SK-N-MC (cell line): ENCODE results near the gene PIH1D2.
"Not testable (repeated sequence)": the region's sequence is repeated elsewhere in the genome, so short reads cannot be mapped to it uniquely, and the experiment has no call there.

Experiments
- DNase-seq: peaks from one replicate; pipeline ENCODE4 v3.0.0-alpha.2; 2011; ENCODE audit warnings: low read depth, low spot score
- H3K27ac ChIP-seq: fragments of 200-600 bp; sonication (generic); 2 replicates; pipeline ENCODE4 v1.5.1; 2016; ENCODE audit warnings: mixed run types
- H3K36me3 ChIP-seq: fragments of 200-600 bp; sonication (generic); 2 replicates; pipeline ENCODE4 v1.6.1; 2017; ENCODE audit warnings: antibody characterized with exemption, low read length, mixed read lengths; ENCODE audit not compliant: insufficient read depth
- H3K4me3 ChIP-seq: fragments of 200-600 bp; sonication (generic); 2 replicates; pipeline ENCODE4 v1.5.1; 2016
- H3K9ac ChIP-seq: fragments of 200-600 bp; sonication (generic); 2 replicates; pipeline ENCODE4 v1.8.0; 2017; ENCODE audit warnings: mixed run types, mixed read lengths; ENCODE audit not compliant: insufficient read length
- H3K9me3 ChIP-seq: fragments of 200-600 bp; sonication (generic); 2 replicates; pipeline ENCODE4 v1.6.1; 2017; ENCODE audit warnings: low read depth, mild to moderate bottlenecking, antibody characterized with exemption, low read length, moderate library complexity, mixed read lengths
- EZH2 ChIP-seq: fragments of 200-600 bp; sonication (generic); IDR thresholded peaks from one replicate; pipeline ENCODE4 v1.6.1; 2017; ENCODE audit warnings: antibody characterized with exemption
- FOXP2 ChIP-seq: optimal IDR thresholded peaks from 2 replicates; pipeline ENCODE3; 2011; ENCODE audit warnings: mild to moderate bottlenecking, moderate library complexity; ENCODE audit not compliant: insufficient read depth; ENCODE audit errors: extremely low read length, control extremely low read depth
- POLR2AphosphoS5 ChIP-seq: IDR thresholded peaks from 2 replicates; pipeline ENCODE4 v1.6.1; 2012; ENCODE audit warnings: mild to moderate bottlenecking, low read depth, low read length, borderline replicate concordance

PIH1D2 gene

GRCh38 chr11:112106070-112106469 is 32.3 kb upstream of the PIH1D2 start:
- H3K4me3 ChIP-seq, result no peak overlapping the region
- peaks cover 5% of the 10 kb centered on the region; the same call in 1 of the 2 replicates for H3K9me3 ChIP-seq
- no peak overlapping the region for H3K9ac ChIP-seq
- H3K27ac ChIP-seq, result no peak overlapping the region
- TF ChIP-seq POLR2AphosphoS5, result no peak
- no peak for TF ChIP-seq EZH2
- DNase-seq, result no peak
- H3K36me3 ChIP-seq, result no peaks in the 10 kb centered on the region; the same call in 1 of the 2 replicates

GRCh38 chr11:112103446-112103845 is 29.6 kb upstream of the PIH1D2 start:
- no peak for DNase-seq
- TF ChIP-seq POLR2AphosphoS5, result no peak
- Histone ChIP-seq H3K36me3 (no peaks in the 10 kb centered on the region), H3K4me3 (no peak overlapping the region), H3K27ac (no peak overlapping the region), H3K9me3 (no peaks in the 10 kb centered on the region), H3K9ac (no peak overlapping the region)

GRCh38 chr11:112100462-112100861 is 26.6 kb upstream of the PIH1D2 start:
- DNase-seq, result no peak
- peaks cover 11% of the 10 kb centered on the region for H3K36me3 ChIP-seq
- H3K9ac ChIP-seq, result peak overlapping the region; percentile 8
- H3K9me3 ChIP-seq, result no peaks in the 10 kb centered on the region
- TF ChIP-seq EZH2 (no peak), FOXP2 (no peak), POLR2AphosphoS5 (no peak)
- peak overlapping the region; percentile 59; the same call in 1 of the 2 replicates for H3K27ac ChIP-seq
- no peak overlapping the region for H3K4me3 ChIP-seq

- DNase-seq, result no peak
- Histone ChIP-seq H3K9ac (no peak overlapping the region), H3K9me3 (no peaks in the 10 kb centered on the region), H3K4me3 (no peak overlapping the region), H3K36me3 (peaks cover 30% of the 10 kb centered on the region), H3K27ac (no peak overlapping the region; the same call in 1 of the 2 replicates)
- TF ChIP-seq POLR2AphosphoS5 (no peak), FOXP2 (no peak), EZH2 (no peak)
These were observed 24.1 kb upstream of the PIH1D2 start for GRCh38 chr11:112097734-112098528.

- Histone ChIP-seq H3K9ac (no peak overlapping the region), H3K4me3 (no peak overlapping the region), H3K9me3 (no peaks in the 10 kb centered on the region), H3K36me3 (peaks cover 47% of the 10 kb centered on the region), H3K27ac (no peak overlapping the region)
- TF ChIP-seq EZH2 (no peak), FOXP2 (no peak), POLR2AphosphoS5 (no peak)
- DNase-seq, result no peak
These were observed 22.4 kb upstream of the PIH1D2 start for GRCh38 chr11:112096194-112096593.

- H3K36me3 ChIP-seq, result peaks cover 56% of the 10 kb centered on the region
- not testable (repeated sequence) for H3K9me3 ChIP-seq, H3K27ac ChIP-seq, DNase-seq, H3K9ac ChIP-seq, H3K4me3 ChIP-seq
These were observed 21.5 kb upstream of the PIH1D2 start for GRCh38 chr11:112095302-112095701.

- Histone ChIP-seq H3K4me3 (peak overlapping the region; percentile 87), H3K36me3 (peaks cover 79% of the 10 kb centered on the region), H3K9ac (peak overlapping the region; percentile 96), H3K27ac (peak overlapping the region; percentile 70), H3K9me3 (no peaks in the 10 kb centered on the region)
- TF ChIP-seq FOXP2 (no peak), POLR2AphosphoS5 (no peak), EZH2 (no peak)
- no peak for DNase-seq
These were observed 13.4 kb upstream of the PIH1D2 start for GRCh38 chr11:112087212-112087611.

- no peaks in the 10 kb centered on the region for H3K9me3 ChIP-seq
- peaks cover 79% of the 10 kb centered on the region for H3K36me3 ChIP-seq
- DNase-seq, result peak; percentile 90
- peak within 1 kb of the TSS; percentile 87 for H3K4me3 ChIP-seq
- peak; percentile 92 for TF ChIP-seq POLR2AphosphoS5
- peak; percentile 70 for TF ChIP-seq FOXP2
- TF ChIP-seq EZH2, result no peak
- peak within 1 kb of the TSS; percentile 70 for H3K27ac ChIP-seq
- peak within 1 kb of the TSS; percentile 96 for H3K9ac ChIP-seq
These were observed 12.8 kb upstream of the PIH1D2 start, which contains the start of the genes SDHD and TIMM8B for GRCh38 chr11:112086422-112087191. Gene SDHD, plus strand, starts transcription at chr11:112086873. Its CDS starts 35 bp downstream, at chr11:112086908. Gene TIMM8B, minus strand, starts transcription at chr11:112086756. Its CDS starts 33 bp downstream, at chr11:112086723.
